ENCODE results near the gene ALKAL2.

The ALKAL2 gene

GRCh38 chr2:256094-256493 lies 31.8 kb downstream of the ALKAL2 start:
- Histone ChIP-seq H3K4me1 (ENCODE audit: control extremely low read depth in 1 of 4, control insufficient read depth in 4 of 4, insufficient read depth in 4 of 4, low read length in 3 of 4) (no peaks in the 10 kb centered on the region), H3K27me3 (replicated peaks in 2 of 5; ENCODE audit: control insufficient read depth in 4 of 5, insufficient read depth in 5 of 5, low read length in 4 of 5) (no peaks in the 10 kb centered on the region), H3K4me3 (ENCODE audit: control insufficient read depth in 1 of 7, extremely low read depth in 1 of 7, insufficient read depth in 4 of 7, low read depth in 2 of 7, low read length in 6 of 7) (no peak overlapping the region), H3K36me3 (ENCODE audit: control insufficient read depth in 4 of 4, insufficient read depth in 4 of 4, low read length in 3 of 4) (peaks cover 0 to 23% (median 5%) of the 10 kb centered on the region in 4 experiments), H3K9me3 (ENCODE audit: control extremely low read depth in 1 of 5, control insufficient read depth in 4 of 5, insufficient read depth in 2 of 5, low read depth in 1 of 5, low read length in 4 of 5) (peaks cover 0 to 17% (median 6%) of the 10 kb centered on the region in 5 experiments), H3K27ac (ENCODE audit: insufficient read depth in 1 of 2, low read depth in 1 of 2, low read length in 2 of 2, poor library complexity in 1 of 2, severe bottlenecking in 2 of 2) (no peak overlapping the region)
- CTCF ChIA-PET: interaction anchor here (0.9 to 1.0 kb wide), 2 partner anchors 9 to 33 kb away, joined by 3 to 4 read pairs; no protein-coding TSS in a partner anchor
- POLR2A ChIA-PET: no interaction called here
- WGBS (ENCODE audit: insufficient coverage): 100% methylated on average over 1 of the region's 3 CpGs
- DNase-seq: no peak

- no peak overlapping the region for H3K4me3 ChIP-seq (ENCODE audit: control insufficient read depth in 1 of 7, extremely low read depth in 1 of 7, insufficient read depth in 4 of 7, low read depth in 2 of 7, low read length in 6 of 7)
- H3K27ac ChIP-seq (ENCODE audit: insufficient read depth in 1 of 2, low read depth in 1 of 2, low read length in 2 of 2, poor library complexity in 1 of 2, severe bottlenecking in 2 of 2): no peak overlapping the region
- H3K36me3 ChIP-seq (ENCODE audit: control insufficient read depth in 4 of 4, insufficient read depth in 4 of 4, low read length in 3 of 4): peaks cover 0 to 16% (median 3%) of the 10 kb centered on the region in 4 experiments
- no peak for DNase-seq
- WGBS (ENCODE audit: insufficient coverage): 89% methylated on average over 1 of the region's 2 CpGs
- H3K27me3 ChIP-seq (replicated peaks in 2 of 5; ENCODE audit: control insufficient read depth in 4 of 5, insufficient read depth in 5 of 5, low read length in 4 of 5): no peaks in the 10 kb centered on the region
- H3K9me3 ChIP-seq (ENCODE audit: control extremely low read depth in 1 of 5, control insufficient read depth in 4 of 5, insufficient read depth in 2 of 5, low read depth in 1 of 5, low read length in 4 of 5): peaks cover 0 to 16% (median 6%) of the 10 kb centered on the region in 5 experiments
- CTCF ChIA-PET: interaction anchor here (0.9 to 1.0 kb wide), 2 partner anchors 8 to 34 kb away, joined by 3 to 4 read pairs; no protein-coding TSS in a partner anchor
- H3K4me1 ChIP-seq (ENCODE audit: control extremely low read depth in 1 of 4, control insufficient read depth in 4 of 4, insufficient read depth in 4 of 4, low read length in 3 of 4): no peaks in the 10 kb centered on the region
- POLR2A ChIA-PET: no interaction called here
Observed at GRCh38 chr2:255195-255594, 32.7 kb downstream of the ALKAL2 start.

GRCh38 chr2:254241-254640 lies 33.6 kb downstream of the ALKAL2 start:
- H3K9me3 ChIP-seq (ENCODE audit: control extremely low read depth in 1 of 5, control insufficient read depth in 4 of 5, insufficient read depth in 2 of 5, low read depth in 1 of 5, low read length in 4 of 5): peaks cover 0 to 14% (median 6%) of the 10 kb centered on the region in 5 experiments
- no peaks in the 10 kb centered on the region for H3K27me3 ChIP-seq (replicated peaks in 2 of 5; ENCODE audit: control insufficient read depth in 4 of 5, insufficient read depth in 5 of 5, low read length in 4 of 5)
- ChIA-PET POLR2A (no interaction called here), CTCF (no interaction called here)
- WGBS (ENCODE audit: insufficient coverage): 98% methylated on average over 7 of the region's 7 CpGs
- H3K36me3 ChIP-seq (ENCODE audit: control insufficient read depth in 4 of 4, insufficient read depth in 4 of 4, low read length in 3 of 4): peaks cover 2 to 20% (median 5%) of the 10 kb centered on the region in 4 experiments
- no peaks in the 10 kb centered on the region for H3K4me1 ChIP-seq (ENCODE audit: control extremely low read depth in 1 of 4, control insufficient read depth in 4 of 4, insufficient read depth in 4 of 4, low read length in 3 of 4)
- DNase-seq: no peak
- no peak overlapping the region for H3K4me3 ChIP-seq (ENCODE audit: control insufficient read depth in 1 of 7, extremely low read depth in 1 of 7, insufficient read depth in 4 of 7, low read depth in 2 of 7, low read length in 6 of 7)
- no peak overlapping the region for H3K27ac ChIP-seq (ENCODE audit: insufficient read depth in 1 of 2, low read depth in 1 of 2, low read length in 2 of 2, poor library complexity in 1 of 2, severe bottlenecking in 2 of 2)

- Histone ChIP-seq H3K27ac (ENCODE audit: insufficient read depth in 1 of 2, low read depth in 1 of 2, low read length in 2 of 2, poor library complexity in 1 of 2, severe bottlenecking in 2 of 2) (no peak overlapping the region), H3K4me3 (ENCODE audit: control insufficient read depth in 1 of 7, extremely low read depth in 1 of 7, insufficient read depth in 4 of 7, low read depth in 2 of 7, low read length in 6 of 7) (no peak overlapping the region), H3K9me3 (ENCODE audit: control extremely low read depth in 1 of 5, control insufficient read depth in 4 of 5, insufficient read depth in 2 of 5, low read depth in 1 of 5, low read length in 4 of 5) (peaks cover 0 to 6% (median 4%) of the 10 kb centered on the region in 5 experiments), H3K36me3 (ENCODE audit: control insufficient read depth in 4 of 4, insufficient read depth in 4 of 4, low read length in 3 of 4) (peaks cover 0 to 14% (median 4%) of the 10 kb centered on the region in 4 experiments), H3K4me1 (ENCODE audit: control extremely low read depth in 1 of 4, control insufficient read depth in 4 of 4, insufficient read depth in 4 of 4, low read length in 3 of 4) (no peaks in the 10 kb centered on the region), H3K27me3 (replicated peaks in 2 of 5; ENCODE audit: control insufficient read depth in 4 of 5, insufficient read depth in 5 of 5, low read length in 4 of 5) (no peaks in the 10 kb centered on the region)
- no peak for DNase-seq
- ChIA-PET POLR2A (no interaction called here), CTCF (no interaction called here)
- WGBS (ENCODE audit: insufficient coverage): 100% methylated on average over 5 of the region's 8 CpGs
Observed at GRCh38 chr2:253202-253638, 34.7 kb downstream of the ALKAL2 start.

GRCh38 chr2:252001-252602 lies 35.8 kb downstream of the ALKAL2 start:
- peaks cover 0 to 14% (median 4%) of the 10 kb centered on the region in 4 experiments for H3K36me3 ChIP-seq (ENCODE audit: control insufficient read depth in 4 of 4, insufficient read depth in 4 of 4, low read length in 3 of 4)
- H3K27me3 ChIP-seq (replicated peaks in 2 of 5; ENCODE audit: control insufficient read depth in 4 of 5, insufficient read depth in 5 of 5, low read length in 4 of 5): no peaks in the 10 kb centered on the region
- no peak overlapping the region for H3K27ac ChIP-seq (ENCODE audit: insufficient read depth in 1 of 2, low read depth in 1 of 2, low read length in 2 of 2, poor library complexity in 1 of 2, severe bottlenecking in 2 of 2)
- no peak for DNase-seq
- H3K9me3 ChIP-seq (ENCODE audit: control extremely low read depth in 1 of 5, control insufficient read depth in 4 of 5, insufficient read depth in 2 of 5, low read depth in 1 of 5, low read length in 4 of 5): no peaks in the 10 kb centered on the region
- no peak overlapping the region for H3K4me3 ChIP-seq (ENCODE audit: control insufficient read depth in 1 of 7, extremely low read depth in 1 of 7, insufficient read depth in 4 of 7, low read depth in 2 of 7, low read length in 6 of 7)
- CTCF ChIA-PET: no interaction called here
- WGBS (ENCODE audit: insufficient coverage): 98% methylated on average over 5 of the region's 6 CpGs
- H3K4me1 ChIP-seq (ENCODE audit: control extremely low read depth in 1 of 4, control insufficient read depth in 4 of 4, insufficient read depth in 4 of 4, low read length in 3 of 4): no peaks in the 10 kb centered on the region
- POLR2A ChIA-PET: no interaction called here

- DNase-seq: no peak
- POLR2A ChIA-PET: no interaction called here
- Histone ChIP-seq H3K4me3 (ENCODE audit: control insufficient read depth in 1 of 7, extremely low read depth in 1 of 7, insufficient read depth in 4 of 7, low read depth in 2 of 7, low read length in 6 of 7) (no peak overlapping the region), H3K9me3 (ENCODE audit: control extremely low read depth in 1 of 5, control insufficient read depth in 4 of 5, insufficient read depth in 2 of 5, low read depth in 1 of 5, low read length in 4 of 5) (no peaks in the 10 kb centered on the region), H3K27me3 (replicated peaks in 2 of 5; ENCODE audit: control insufficient read depth in 4 of 5, insufficient read depth in 5 of 5, low read length in 4 of 5) (no peaks in the 10 kb centered on the region), H3K4me1 (ENCODE audit: control extremely low read depth in 1 of 4, control insufficient read depth in 4 of 4, insufficient read depth in 4 of 4, low read length in 3 of 4) (no peaks in the 10 kb centered on the region), H3K36me3 (ENCODE audit: control insufficient read depth in 4 of 4, insufficient read depth in 4 of 4, low read length in 3 of 4) (peaks cover 4 to 22% (median 14%) of the 10 kb centered on the region in 4 experiments), H3K27ac (ENCODE audit: insufficient read depth in 1 of 2, low read depth in 1 of 2, low read length in 2 of 2, poor library complexity in 1 of 2, severe bottlenecking in 2 of 2) (no peak overlapping the region)
- CTCF ChIA-PET: interaction anchor here (1.1 to 2.2 kb wide), 4 partner anchors 10 to 41 kb away, joined by 3 to 9 read pairs (median 4); no protein-coding TSS in a partner anchor
- 95% methylated on average over 13 of the region's 15 CpGs for WGBS (ENCODE audit: insufficient coverage)
Observed at GRCh38 chr2:249538-250042, 38.3 kb downstream of the ALKAL2 start.

GRCh38 chr2:248724-249123 lies 39.2 kb downstream of the ALKAL2 start:
- Histone ChIP-seq H3K27ac (ENCODE audit: insufficient read depth in 1 of 2, low read depth in 1 of 2, low read length in 2 of 2, poor library complexity in 1 of 2, severe bottlenecking in 2 of 2) (no peak overlapping the region), H3K4me1 (ENCODE audit: control extremely low read depth in 1 of 4, control insufficient read depth in 4 of 4, insufficient read depth in 4 of 4, low read length in 3 of 4) (no peaks in the 10 kb centered on the region), H3K4me3 (ENCODE audit: control insufficient read depth in 1 of 7, extremely low read depth in 1 of 7, insufficient read depth in 4 of 7, low read depth in 2 of 7, low read length in 6 of 7) (no peak overlapping the region), H3K27me3 (replicated peaks in 2 of 5; ENCODE audit: control insufficient read depth in 4 of 5, insufficient read depth in 5 of 5, low read length in 4 of 5) (no peaks in the 10 kb centered on the region), H3K9me3 (ENCODE audit: control extremely low read depth in 1 of 5, control insufficient read depth in 4 of 5, insufficient read depth in 2 of 5, low read depth in 1 of 5, low read length in 4 of 5) (no peaks in the 10 kb centered on the region), H3K36me3 (ENCODE audit: control insufficient read depth in 4 of 4, insufficient read depth in 4 of 4, low read length in 3 of 4) (peaks cover 4 to 28% (median 17%) of the 10 kb centered on the region in 4 experiments)
- no CpG with 5 or more reads among the region's 2 CpGs for WGBS (ENCODE audit: insufficient coverage)
- POLR2A ChIA-PET: no interaction called here
- CTCF ChIA-PET: interaction anchor here (0.9 to 2.7 kb wide), 5 partner anchors 10 to 385 kb away, joined by 3 to 21 read pairs (median 3); no protein-coding TSS in a partner anchor
- no peak for DNase-seq

All from common myeloid progenitor, CD34-positive (primary cell).